ENCODE data around the gene PIEZO1. TPM values are rescaled to one million over a fixed set of nuclear protein-coding genes. Genes with fewer than 3 reads are reported as not detected.

The PIEZO1 gene
- total and polyA plus RNA-seq, 9 of the 15 experiments (the other 6 are each of a cell fraction or from before 2014, with no cell fraction given), result 3.6 to 432 (median 131) TPM

DNA sequence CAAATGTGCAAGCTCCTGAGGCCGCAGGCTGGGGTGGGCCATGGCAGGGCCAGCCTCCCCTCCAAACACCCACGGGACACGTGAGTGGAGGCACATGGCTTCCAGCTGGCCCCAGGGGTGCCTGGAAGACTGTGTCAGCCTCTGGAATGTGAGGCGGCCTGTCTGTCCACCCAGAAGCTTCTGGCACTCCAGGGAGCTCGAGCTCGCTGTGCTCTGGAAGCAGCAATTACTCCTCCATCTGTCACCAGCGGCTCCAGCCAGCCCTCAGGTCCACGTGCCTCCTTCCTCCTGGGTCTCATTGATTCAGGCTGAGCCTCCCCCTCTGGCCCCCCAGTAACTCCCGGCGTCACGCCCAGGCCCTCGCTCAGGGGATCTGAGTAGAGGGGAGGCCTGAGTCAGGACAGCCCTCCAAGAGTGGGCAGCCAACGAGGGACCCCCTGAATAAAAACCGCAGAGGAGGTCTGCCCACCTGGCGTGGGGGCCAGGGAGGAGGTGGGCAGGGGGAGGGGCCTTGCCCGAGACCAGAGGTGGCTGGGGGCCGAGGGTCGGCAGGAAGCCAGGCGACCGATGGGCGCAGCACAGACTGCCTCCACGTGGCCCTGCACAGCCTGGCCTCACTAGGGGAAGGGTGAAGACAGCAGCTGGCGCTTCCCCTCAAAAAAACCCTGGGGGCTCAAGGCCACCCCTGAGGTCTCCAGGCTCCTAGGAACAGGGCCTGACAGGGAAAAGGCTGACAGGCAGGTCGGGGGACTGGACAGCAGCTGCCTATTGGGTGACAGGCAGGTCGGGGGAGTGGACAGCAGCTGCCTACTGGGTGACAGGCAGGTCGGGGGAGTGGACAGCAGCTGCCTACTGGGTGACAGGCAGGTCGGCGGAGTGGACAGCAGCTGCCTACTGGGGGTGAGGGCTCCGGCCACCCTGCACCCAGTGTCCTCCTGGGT, 11.9 kb downstream of the PIEZO1 start (continued):
- TF ChIP-seq, protein P1, sequence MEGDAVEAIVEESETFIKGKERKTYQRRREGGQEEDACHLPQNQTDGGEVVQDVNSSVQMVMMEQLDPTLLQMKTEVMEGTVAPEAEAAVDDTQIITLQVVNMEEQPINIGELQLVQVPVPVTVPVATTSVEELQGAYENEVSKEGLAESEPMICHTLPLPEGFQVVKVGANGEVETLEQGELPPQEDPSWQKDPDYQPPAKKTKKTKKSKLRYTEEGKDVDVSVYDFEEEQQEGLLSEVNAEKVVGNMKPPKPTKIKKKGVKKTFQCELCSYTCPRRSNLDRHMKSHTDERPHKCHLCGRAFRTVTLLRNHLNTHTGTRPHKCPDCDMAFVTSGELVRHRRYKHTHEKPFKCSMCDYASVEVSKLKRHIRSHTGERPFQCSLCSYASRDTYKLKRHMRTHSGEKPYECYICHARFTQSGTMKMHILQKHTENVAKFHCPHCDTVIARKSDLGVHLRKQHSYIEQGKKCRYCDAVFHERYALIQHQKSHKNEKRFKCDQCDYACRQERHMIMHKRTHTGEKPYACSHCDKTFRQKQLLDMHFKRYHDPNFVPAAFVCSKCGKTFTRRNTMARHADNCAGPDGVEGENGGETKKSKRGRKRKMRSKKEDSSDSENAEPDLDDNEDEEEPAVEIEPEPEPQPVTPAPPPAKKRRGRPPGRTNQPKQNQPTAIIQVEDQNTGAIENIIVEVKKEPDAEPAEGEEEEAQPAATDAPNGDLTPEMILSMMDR (IDR thresholded peaks at IDR 0.05 in 2 of 3, conservative IDR thresholded peaks at IDR 0.05 in 1 of 3; ENCODE audit: insufficient read depth in 2 of 3, low read depth in 1 of 3, low read length in 3 of 3), result 0 out of 6 replicates have a peak, but pooled peaks of 1 of the 3 experiments have one; percentile 0
- TF ChIP-seq, protein P2, sequence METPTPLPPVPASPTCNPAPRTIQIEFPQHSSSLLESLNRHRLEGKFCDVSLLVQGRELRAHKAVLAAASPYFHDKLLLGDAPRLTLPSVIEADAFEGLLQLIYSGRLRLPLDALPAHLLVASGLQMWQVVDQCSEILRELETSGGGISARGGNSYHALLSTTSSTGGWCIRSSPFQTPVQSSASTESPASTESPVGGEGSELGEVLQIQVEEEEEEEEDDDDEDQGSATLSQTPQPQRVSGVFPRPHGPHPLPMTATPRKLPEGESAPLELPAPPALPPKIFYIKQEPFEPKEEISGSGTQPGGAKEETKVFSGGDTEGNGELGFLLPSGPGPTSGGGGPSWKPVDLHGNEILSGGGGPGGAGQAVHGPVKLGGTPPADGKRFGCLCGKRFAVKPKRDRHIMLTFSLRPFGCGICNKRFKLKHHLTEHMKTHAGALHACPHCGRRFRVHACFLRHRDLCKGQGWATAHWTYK (CRISPR knock-in tag; IDR thresholded peaks at IDR 0.05), result peak; percentile 67; the same call in 1 of the 2 replicates
- TF ChIP-seq ZKSCAN3 (CRISPR knock-in tag; IDR thresholded peaks at IDR 0.05) (0 out of 2 replicates have a peak, but pooled peaks have one; percentile 32), ETS2 (tag; IDR thresholded peaks at IDR 0.05; ENCODE audit: borderline replicate concordance, poor library complexity, severe bottlenecking) (no peak), DMBX1 (CRISPR knock-in tag; IDR thresholded peaks at IDR 0.05; ENCODE audit: borderline replicate concordance) (peak; percentile 62; the same call in 1 of the 2 replicates), SREBF2 (CRISPR knock-in tag; IDR thresholded peaks at IDR 0.05) (no peak; the same call in 1 of the 2 replicates), SMAD2 (IDR thresholded peaks at IDR 0.05; ENCODE audit: low read depth, low read length) (no peak), CEBPG (CRISPR knock-in tag; IDR thresholded peaks at IDR 0.05) (no peak), CEBPG (tag; conservative IDR thresholded peaks at IDR 0.05 in 1 of 2, IDR thresholded peaks at IDR 0.05 in 1 of 2) (no peak), SIN3A (IDR thresholded peaks at IDR 0.05; ENCODE audit: borderline replicate concordance in 2 of 2, control insufficient read depth in 1 of 2, low read depth in 2 of 2, low read length in 2 of 2) (peak in 1 of 2 experiments; percentile 80; a peak in 2 of 4 replicates), RBFOX2 (IDR thresholded peaks at IDR 0.05; ENCODE audit: low read depth, low read length) (peak; percentile 55), TEAD2 (tag; IDR thresholded peaks at IDR 0.05) (0 out of 2 replicates have a peak, but pooled peaks have one; percentile 29), CXXC5 (CRISPR knock-in tag; IDR thresholded peaks at IDR 0.05) (peak; percentile 32; the same call in 1 of the 2 replicates), ZEB2 (IDR thresholded peaks at IDR 0.05) (no peak), SMARCC2 (IDR thresholded peaks at IDR 0.05; ENCODE audit: low read depth) (no peak), MEF2D (tag; conservative IDR thresholded peaks at IDR 0.05; ENCODE audit: low read depth) (no peak), ZNF347 (CRISPR knock-in tag; IDR thresholded peaks at IDR 0.05; ENCODE audit: low read depth) (no peak)
- TF ChIP-seq, protein P3, sequence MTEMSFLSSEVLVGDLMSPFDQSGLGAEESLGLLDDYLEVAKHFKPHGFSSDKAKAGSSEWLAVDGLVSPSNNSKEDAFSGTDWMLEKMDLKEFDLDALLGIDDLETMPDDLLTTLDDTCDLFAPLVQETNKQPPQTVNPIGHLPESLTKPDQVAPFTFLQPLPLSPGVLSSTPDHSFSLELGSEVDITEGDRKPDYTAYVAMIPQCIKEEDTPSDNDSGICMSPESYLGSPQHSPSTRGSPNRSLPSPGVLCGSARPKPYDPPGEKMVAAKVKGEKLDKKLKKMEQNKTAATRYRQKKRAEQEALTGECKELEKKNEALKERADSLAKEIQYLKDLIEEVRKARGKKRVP (CRISPR knock-in tag; IDR thresholded peaks at IDR 0.05), result 0 out of 2 replicates have a peak, but pooled peaks have one; percentile 5
